GM20431 (cell line): ENCODE results near the gene CDC42BPB.

ENCODE experiments used
- in situ Hi-C: fragments of 300-500 bp; cut with MseI, MboI; formaldehyde crosslinking; loops from one replicate; pipeline ENCODE4 v1.15.0; 2020; ENCODE audit warnings: low sequenced_read_pairs; ENCODE audit not compliant: unreplicated experiment

The CDC42BPB gene

GRCh38 chr14:102923925-102924486, 133.3 kb downstream of the CDC42BPB start:
- in situ Hi-C loops, result no loop called here

- in situ Hi-C loops, result no loop called here
Observed at GRCh38 chr14:102923201-102923924, 134.0 kb downstream of the CDC42BPB start.

- in situ Hi-C loops, result no loop called here
Observed at GRCh38 chr14:102922490-102923200, 134.7 kb downstream of the CDC42BPB start, which contains the start of gene AMN. Gene AMN, plus strand, starts transcription at chr14:102922663. Its CDS starts 26 bp downstream, at chr14:102922689.

GRCh38 chr14:102920998-102921304, 136.4 kb downstream of the CDC42BPB start:
- in situ Hi-C loops, result no loop called here

GRCh38 chr14:102920273-102920997, 136.9 kb downstream of the CDC42BPB start:
- in situ Hi-C loops, result no loop called here

GRCh38 chr14:102918438-102918837, 138.9 kb downstream of the CDC42BPB start:
- in situ Hi-C loops, result no loop called here

- in situ Hi-C loops, result no loop called here
Observed at GRCh38 chr14:102917469-102918211, 139.7 kb downstream of the CDC42BPB start.

GRCh38 chr14:102917056-102917385, 140.3 kb downstream of the CDC42BPB start:
- in situ Hi-C loops, result no loop called here

- in situ Hi-C loops, result no loop called here
Observed at GRCh38 chr14:102916347-102917055, 140.8 kb downstream of the CDC42BPB start.

GRCh38 chr14:102915292-102916110, 141.8 kb downstream of the CDC42BPB start:
- in situ Hi-C loops, result no loop called here

GRCh38 chr14:102914474-102915291, 142.7 kb downstream of the CDC42BPB start:
- in situ Hi-C loops, result no loop called here

GRCh38 chr14:102913341-102914211, 143.8 kb downstream of the CDC42BPB start:
- in situ Hi-C loops, result no loop called here

- in situ Hi-C loops, result no loop called here
Observed at GRCh38 chr14:102911991-102912761, 145.2 kb downstream of the CDC42BPB start.

GRCh38 chr14:102911541-102911951, 145.8 kb downstream of the CDC42BPB start:
- in situ Hi-C loops, result no loop called here

- in situ Hi-C loops, result no loop called here
Observed at GRCh38 chr14:102910442-102910841, 146.9 kb downstream of the CDC42BPB start.

- in situ Hi-C loops, result no loop called here
Observed at GRCh38 chr14:102909911-102910310, 147.4 kb downstream of the CDC42BPB start.
